ENCODE data around the gene EHD1. TPM values are rescaled to one million over a fixed set of nuclear protein-coding genes. Genes with fewer than 3 reads are reported as not detected.

EHD1 gene
- total RNA-seq, 1 experiment from 2014 or later = 340 TPM

GRCh38 chr11:64834031-64834722 is 44.2 kb downstream of the EHD1 start:
- Histone ChIP-seq H3K9ac (ENCODE audit: low read length) (no peak overlapping the region), H3K9me2 (replicated peaks; ENCODE audit: low read length) (no peaks in the 10 kb centered on the region), H3F3A (ENCODE audit: low read length, unreplicated experiment) (no peaks in the 10 kb centered on the region), H3K4me1 (ENCODE audit: insufficient read depth, low read length) (peaks cover 16% of the 10 kb centered on the region), H3K9me3 (ENCODE audit: low read length) (no peaks in the 10 kb centered on the region), H3K4me3 (ENCODE audit: low read length) (no peak overlapping the region), H2AFZ (ENCODE audit: low read length) (no peak overlapping the region), H3K36me3 (ENCODE audit: low read depth, low read length) (peaks cover 28% of the 10 kb centered on the region), H3K4me2 (ENCODE audit: low read length) (no peak overlapping the region), H3K27me3 (ENCODE audit: low read length) (no peaks in the 10 kb centered on the region), H3K79me2 (ENCODE audit: low read length) (no peaks in the 10 kb centered on the region), H3K27ac (ENCODE audit: low read length) (no peak overlapping the region), H4K20me1 (ENCODE audit: low read length) (no peaks in the 10 kb centered on the region)
- ChIA-PET CTCF (no interaction called here), POLR2A (ENCODE audit: unreplicated experiment) (no interaction called here)
- TF ChIP-seq EZH2 (IDR thresholded peaks at IDR 0.05; ENCODE audit: low read length, unreplicated experiment) = no peak
- no peak for TF ChIP-seq EZH2phosphoT487 (IDR thresholded peaks at IDR 0.05; ENCODE audit: borderline replicate concordance, low read length)
- TF ChIP-seq CTCF (conservative IDR thresholded peaks at IDR 0.05; ENCODE audit: low read depth, low read length) = no peak
- intact Hi-C loops (cut with micrococcal nuclease) = no loop called here
- BruUV-seq (replicated peaks) = no TSS peak
- ATAC-seq = no peak
- no peak for DNase-seq

- DNase-seq = no peak
- Histone ChIP-seq H3K9ac (ENCODE audit: low read length) (no peak overlapping the region), H3K9me2 (replicated peaks; ENCODE audit: low read length) (no peaks in the 10 kb centered on the region), H3K79me2 (ENCODE audit: low read length) (no peaks in the 10 kb centered on the region), H3K36me3 (ENCODE audit: low read depth, low read length) (peaks cover 21% of the 10 kb centered on the region), H3F3A (ENCODE audit: low read length, unreplicated experiment) (no peaks in the 10 kb centered on the region), H3K27me3 (ENCODE audit: low read length) (no peaks in the 10 kb centered on the region), H4K20me1 (ENCODE audit: low read length) (no peaks in the 10 kb centered on the region), H3K4me2 (ENCODE audit: low read length) (no peak overlapping the region), H3K27ac (ENCODE audit: low read length) (no peak overlapping the region), H3K4me3 (ENCODE audit: low read length) (no peak overlapping the region), H2AFZ (ENCODE audit: low read length) (no peak overlapping the region), H3K9me3 (ENCODE audit: low read length) (no peaks in the 10 kb centered on the region), H3K4me1 (ENCODE audit: insufficient read depth, low read length) (peaks cover 16% of the 10 kb centered on the region)
- CTCF ChIA-PET = no interaction called here
- POLR2A ChIA-PET (ENCODE audit: unreplicated experiment) = no interaction called here
- no peak for TF ChIP-seq EZH2phosphoT487 (IDR thresholded peaks at IDR 0.05; ENCODE audit: borderline replicate concordance, low read length)
- TF ChIP-seq EZH2 (IDR thresholded peaks at IDR 0.05; ENCODE audit: low read length, unreplicated experiment) = no peak
- TF ChIP-seq CTCF (conservative IDR thresholded peaks at IDR 0.05; ENCODE audit: low read depth, low read length) = no peak
- BruUV-seq (replicated peaks) = no TSS peak
- intact Hi-C loops (cut with micrococcal nuclease) = no loop called here
- ATAC-seq = no peak
Observed at GRCh38 chr11:64833509-64833908, 44.9 kb downstream of the EHD1 start.

- H3K9me2 ChIP-seq (replicated peaks; ENCODE audit: low read length) = no peaks in the 10 kb centered on the region
- H2AFZ ChIP-seq (ENCODE audit: low read length) = no peak overlapping the region
- no peaks in the 10 kb centered on the region for H3K9me3 ChIP-seq (ENCODE audit: low read length)
- TF ChIP-seq CTCF (conservative IDR thresholded peaks at IDR 0.05; ENCODE audit: low read depth, low read length) = no peak
- no peak for TF ChIP-seq EZH2phosphoT487 (IDR thresholded peaks at IDR 0.05; ENCODE audit: borderline replicate concordance, low read length)
- TF ChIP-seq EZH2 (IDR thresholded peaks at IDR 0.05; ENCODE audit: low read length, unreplicated experiment) = no peak
- H3K27me3 ChIP-seq (ENCODE audit: low read length) = no peaks in the 10 kb centered on the region
- BruUV-seq (replicated peaks) = no TSS peak
- H3K9ac ChIP-seq (ENCODE audit: low read length) = no peak overlapping the region
- no peak for DNase-seq
- ChIA-PET CTCF (no interaction called here), POLR2A (ENCODE audit: unreplicated experiment) (no interaction called here)
- H3K4me1 ChIP-seq (ENCODE audit: insufficient read depth, low read length) = peaks cover 16% of the 10 kb centered on the region
- peaks cover 20% of the 10 kb centered on the region for H3K36me3 ChIP-seq (ENCODE audit: low read depth, low read length)
- no peaks in the 10 kb centered on the region for H4K20me1 ChIP-seq (ENCODE audit: low read length)
- H3K79me2 ChIP-seq (ENCODE audit: low read length) = no peaks in the 10 kb centered on the region
- H3K27ac ChIP-seq (ENCODE audit: low read length) = no peak overlapping the region
- intact Hi-C loops (cut with micrococcal nuclease) = no loop called here
- no peak for ATAC-seq
- H3K4me2 ChIP-seq (ENCODE audit: low read length) = no peak overlapping the region
- no peak overlapping the region for H3K4me3 ChIP-seq (ENCODE audit: low read length)
- H3F3A ChIP-seq (ENCODE audit: low read length, unreplicated experiment) = no peaks in the 10 kb centered on the region
Observed at GRCh38 chr11:64833198-64833502, 45.3 kb downstream of the EHD1 start.
